Measurements from ENCODE around the gene PRR3. TPM values are rescaled to one million over a fixed set of nuclear protein-coding genes. Genes with fewer than 3 reads are reported as not detected.
A peak's percentile ranks its signal among the peaks of the same experiment; 100 is the strongest.

Gene PRR3
- total and polyA plus RNA-seq, 9 of the 15 experiments (the other 6 are each of a cell fraction or from before 2014, with no cell fraction given), result 23.5 to 59.6 (median 28.8) TPM

GRCh38 chr6:30508890-30509736, 48.0 kb upstream of the PRR3 start (continued):
- no peak for TF ChIP-seq KDM5B (IDR thresholded peaks at IDR 0.05; ENCODE audit: insufficient replicate concordance, low read depth, low read length)
- no peak for TF ChIP-seq RBFOX2 (IDR thresholded peaks at IDR 0.05; ENCODE audit: low read depth, low read length)
- no peak for TF ChIP-seq E2F1 (CRISPR knock-in tag; IDR thresholded peaks at IDR 0.05)
- TF ChIP-seq CREB3 (tag; conservative IDR thresholded peaks at IDR 0.05; ENCODE audit: low read depth), result no peak
- TF ChIP-seq ZNF311 (CRISPR knock-in tag; IDR thresholded peaks at IDR 0.05), result peak; percentile 39; the same call in 1 of the 2 replicates
- TF ChIP-seq ZNF318 (IDR thresholded peaks at IDR 0.05; ENCODE audit: borderline replicate concordance in 1 of 2, low read depth in 1 of 2), result no peak
- TF ChIP-seq TSHZ1 (CRISPR knock-in tag; IDR thresholded peaks at IDR 0.05), result no peak
- TF ChIP-seq ELF1 (tag; IDR thresholded peaks at IDR 0.05), result peak; percentile 84
- peak; percentile 30; the same call in 1 of the 2 replicates for TF ChIP-seq L3MBTL2 (IDR thresholded peaks at IDR 0.05)
- no peak for TF ChIP-seq ZNF830 (CRISPR knock-in tag; IDR thresholded peaks at IDR 0.05)
- TF ChIP-seq ZNF133 (CRISPR knock-in tag; IDR thresholded peaks at IDR 0.05), result no peak
- no peak for TF ChIP-seq NFIC (IDR thresholded peaks at IDR 0.05)
- no peak for TF ChIP-seq LARP7 (IDR thresholded peaks at IDR 0.05)
